22Rv1 (cell line): ENCODE results near the gene ESPNL.

ENCODE experiments used
- CTCF ChIP-seq: fragments of 450-650 bp; IDR thresholded peaks from 2 replicates; pipeline ENCODE4 v1.5.1; 2017; ENCODE audit warnings: mild to moderate bottlenecking
- ZFX ChIP-seq: fragments of 450-650 bp; IDR thresholded peaks from 2 replicates; pipeline ENCODE4 v1.6.1; 2017; ENCODE audit warnings: antibody characterized with exemption, borderline replicate concordance

- no peak for TF ChIP-seq CTCF
- TF ChIP-seq ZFX: no peak
Observed at GRCh38 chr2:238085899-238086298, 14.2 kb upstream of the ESPNL start.
